Measurements from ENCODE around the gene CBLB.

DNA sequence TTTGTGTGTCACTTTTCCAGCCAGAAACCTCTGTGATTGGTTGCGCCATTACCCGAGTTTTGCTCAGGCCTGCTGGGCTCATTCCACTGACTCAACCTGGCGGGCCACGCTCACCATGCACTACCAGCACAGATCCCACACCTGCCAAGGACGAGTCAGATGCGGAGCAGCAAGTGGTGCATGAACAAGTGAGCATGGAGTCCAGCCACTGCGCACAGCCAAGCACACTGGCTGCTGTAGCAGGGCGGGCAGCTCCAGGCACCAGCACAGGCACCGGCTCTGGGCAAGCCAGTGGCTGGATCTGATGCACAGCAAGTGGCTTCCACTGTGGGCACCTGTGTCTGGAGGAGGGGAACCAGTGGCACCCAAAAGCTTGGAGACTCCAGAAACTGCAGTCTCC is 110.4 kb downstream of the CBLB start:
- TF ChIP-seq EZH2 (IDR thresholded peaks at IDR 0.05; ENCODE audit: low read length, unreplicated experiment) = no peak
- TF ChIP-seq, protein P1, sequence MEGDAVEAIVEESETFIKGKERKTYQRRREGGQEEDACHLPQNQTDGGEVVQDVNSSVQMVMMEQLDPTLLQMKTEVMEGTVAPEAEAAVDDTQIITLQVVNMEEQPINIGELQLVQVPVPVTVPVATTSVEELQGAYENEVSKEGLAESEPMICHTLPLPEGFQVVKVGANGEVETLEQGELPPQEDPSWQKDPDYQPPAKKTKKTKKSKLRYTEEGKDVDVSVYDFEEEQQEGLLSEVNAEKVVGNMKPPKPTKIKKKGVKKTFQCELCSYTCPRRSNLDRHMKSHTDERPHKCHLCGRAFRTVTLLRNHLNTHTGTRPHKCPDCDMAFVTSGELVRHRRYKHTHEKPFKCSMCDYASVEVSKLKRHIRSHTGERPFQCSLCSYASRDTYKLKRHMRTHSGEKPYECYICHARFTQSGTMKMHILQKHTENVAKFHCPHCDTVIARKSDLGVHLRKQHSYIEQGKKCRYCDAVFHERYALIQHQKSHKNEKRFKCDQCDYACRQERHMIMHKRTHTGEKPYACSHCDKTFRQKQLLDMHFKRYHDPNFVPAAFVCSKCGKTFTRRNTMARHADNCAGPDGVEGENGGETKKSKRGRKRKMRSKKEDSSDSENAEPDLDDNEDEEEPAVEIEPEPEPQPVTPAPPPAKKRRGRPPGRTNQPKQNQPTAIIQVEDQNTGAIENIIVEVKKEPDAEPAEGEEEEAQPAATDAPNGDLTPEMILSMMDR (conservative IDR thresholded peaks at IDR 0.05; ENCODE audit: low read depth, low read length) = no peak

Data from PC-3 (cell line).